DMS114 treated with DMSO at 0.1 percent for 48 hours (cell line): ENCODE measurements around the gene LMO3.

ENCODE experiments used
- DNase-seq: peaks from one replicate; lab custom pipeline; 2025; ENCODE audit not compliant: unreplicated experiment; lab: John Stamatoyannopoulos, UW

LMO3 gene

DNA sequence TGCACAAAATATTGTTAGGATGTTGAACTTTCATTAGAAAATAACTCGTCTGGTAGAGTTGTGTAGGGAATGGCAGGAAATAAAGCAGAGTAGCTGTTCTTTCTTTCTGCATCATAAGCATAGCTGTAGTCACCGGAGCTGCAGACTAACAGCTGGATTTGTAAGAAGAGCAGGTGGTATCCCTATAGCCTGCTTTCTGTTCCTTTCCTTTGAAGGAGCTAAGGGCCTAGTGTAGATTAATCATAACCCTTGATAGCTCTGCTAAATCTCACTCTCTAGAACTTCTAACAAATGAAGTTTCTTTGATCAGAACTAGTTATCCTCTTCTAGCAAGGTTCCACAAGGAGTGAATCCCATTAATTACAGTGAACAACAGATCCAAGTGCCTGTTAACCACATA, 3.5 kb downstream of the LMO3 start:
- no peak for DNase-seq

DNA sequence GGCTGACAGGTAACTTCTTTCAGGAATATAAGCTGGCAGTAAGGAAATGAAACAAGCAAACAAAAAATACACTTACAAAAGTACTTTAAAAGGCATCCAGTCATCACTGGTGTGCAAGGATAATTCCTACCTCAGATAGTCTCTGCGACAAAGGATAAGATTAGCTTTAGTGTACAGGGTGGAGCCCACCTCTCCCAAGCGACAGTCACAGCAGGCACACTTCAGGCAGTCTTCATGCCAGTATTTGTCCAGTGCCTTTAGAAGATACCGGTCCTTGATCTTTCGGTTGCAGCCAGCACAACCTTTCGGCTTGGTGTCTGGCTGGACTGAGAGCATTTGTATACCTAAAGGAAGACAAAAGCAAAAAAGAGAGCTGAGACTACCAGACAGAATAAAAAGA, 5.4 kb downstream of the LMO3 start:
- DNase-seq: no peak

DNA sequence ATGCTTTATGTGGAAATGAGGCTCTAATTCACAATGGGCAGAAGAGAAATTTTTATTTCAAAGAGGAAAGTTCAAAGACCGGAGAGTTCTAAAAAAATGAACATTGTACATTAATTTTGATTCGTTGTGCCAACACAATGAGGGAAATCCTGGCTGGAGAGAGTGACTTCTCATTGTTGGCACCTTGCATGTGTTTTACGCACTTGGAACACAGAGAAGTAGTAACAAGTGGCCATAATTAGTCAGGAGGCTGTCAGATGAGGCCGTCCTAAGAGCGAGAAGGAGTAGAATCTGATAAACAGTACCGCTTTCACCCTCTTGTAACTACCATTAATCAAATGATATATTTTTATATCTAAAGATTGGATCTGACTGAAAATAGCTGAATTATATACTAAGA, 6.9 kb downstream of the LMO3 start:
- no peak for DNase-seq

DNA sequence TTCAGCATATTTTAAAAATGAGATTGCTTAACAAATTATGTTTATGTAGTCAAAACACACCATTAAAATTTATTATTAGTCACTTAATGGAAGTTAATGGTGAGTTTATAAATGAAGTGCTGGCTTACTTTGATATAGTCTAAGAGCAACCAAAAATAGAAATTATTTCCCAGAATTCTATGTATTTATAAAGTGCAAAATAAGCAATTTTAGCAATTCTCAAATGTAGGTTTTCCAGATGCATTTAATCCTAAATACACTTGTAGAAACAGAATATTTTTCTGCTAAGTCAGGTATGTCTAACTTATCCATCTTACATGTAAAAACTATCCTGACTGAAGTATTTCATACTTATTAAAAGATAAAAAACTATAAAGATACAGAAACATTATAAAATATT, 11.2 kb downstream of the LMO3 start:
- no peak for DNase-seq

DNA sequence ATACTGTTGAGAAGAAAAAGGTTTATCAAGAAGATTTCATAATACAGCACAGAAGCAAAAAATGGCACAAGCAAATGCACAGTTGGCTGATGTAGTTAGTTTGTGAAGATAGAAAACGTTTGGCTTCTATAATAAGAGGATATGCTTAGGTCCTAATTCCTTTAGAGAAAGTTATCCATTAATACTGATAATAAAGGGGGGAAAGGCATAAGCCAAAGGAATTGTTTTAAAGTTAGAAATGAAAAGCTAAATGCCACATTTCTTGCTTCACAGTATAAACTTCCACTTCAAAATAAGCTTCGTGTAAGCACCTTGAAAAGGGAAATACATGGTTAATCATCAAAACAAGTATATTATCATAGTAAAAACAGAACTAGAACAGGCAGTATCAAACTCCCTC, 12.4 kb downstream of the LMO3 start:
- DNase-seq: no peak

DNA sequence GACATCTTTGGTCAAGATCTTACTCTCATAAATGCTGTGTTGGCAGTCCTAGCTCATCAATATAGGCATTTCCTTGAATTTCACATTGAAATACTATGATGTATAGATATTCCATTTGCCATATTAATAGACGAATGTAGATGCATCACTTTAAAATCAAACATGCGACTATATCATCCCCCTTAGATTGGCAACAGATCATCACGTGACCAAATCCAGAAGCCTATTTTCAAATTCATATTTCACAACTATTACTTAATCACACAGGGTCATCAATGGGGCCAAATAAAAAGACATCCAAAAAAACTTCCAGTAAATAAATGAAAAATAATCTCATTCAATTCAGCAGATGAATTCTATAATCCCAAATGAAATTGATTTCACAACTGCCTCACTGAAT, 15.3 kb downstream of the LMO3 start:
- DNase-seq: no peak

DNA sequence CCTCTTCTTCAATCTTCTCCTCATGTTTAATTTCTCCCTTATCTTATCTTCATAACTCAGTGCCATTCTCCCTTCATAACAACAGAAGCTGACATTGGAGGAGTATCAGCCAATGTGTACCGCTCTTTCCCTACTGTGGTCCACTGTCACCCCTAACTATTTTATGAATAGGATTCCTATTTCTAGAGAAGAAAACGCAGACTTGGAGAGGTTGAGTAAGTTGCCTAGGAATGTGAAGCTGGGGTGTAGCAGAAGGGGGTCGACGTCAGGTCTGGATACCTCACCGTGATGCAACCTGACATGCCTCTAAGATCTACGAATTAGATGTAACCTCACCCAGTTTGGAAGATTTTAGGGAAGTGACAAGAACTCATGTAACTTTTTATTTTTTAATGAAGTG, 17.1 kb downstream of the LMO3 start:
- no peak for DNase-seq

DNA sequence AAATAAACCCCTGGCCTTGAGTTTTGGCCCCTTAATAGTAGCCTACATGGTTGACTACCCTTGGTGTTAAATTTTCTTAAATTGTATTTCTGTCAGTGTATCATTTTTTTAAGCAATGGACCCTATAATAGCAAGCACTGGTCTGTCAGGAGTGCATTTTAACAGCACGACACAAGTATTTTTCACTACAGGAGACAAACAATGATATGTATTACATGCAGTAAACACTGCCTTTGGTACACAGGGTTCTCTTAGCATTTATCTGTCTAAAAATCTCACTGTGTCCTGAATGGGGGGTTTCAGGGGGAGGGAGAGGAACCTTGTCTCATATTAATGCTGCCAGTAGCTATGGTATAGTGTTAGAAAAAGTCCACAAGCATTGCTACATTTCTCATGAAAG, 18.4 kb downstream of the LMO3 start:
- DNase-seq: no peak

DNA sequence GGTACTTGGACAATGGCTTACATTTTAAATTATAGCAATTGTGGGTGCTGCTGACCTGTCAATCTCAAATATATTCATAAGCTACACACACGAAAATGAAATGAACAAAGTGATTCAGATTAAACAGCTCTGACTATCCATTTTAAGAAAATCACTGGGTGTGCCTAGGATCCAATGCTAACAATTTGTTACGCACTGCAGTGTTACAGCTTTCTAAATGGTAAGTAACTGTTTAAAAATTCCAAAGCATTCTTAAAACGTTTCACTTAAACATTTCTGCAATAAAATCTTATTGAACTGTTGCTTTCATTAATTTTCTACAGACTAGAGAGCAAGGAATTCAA, 18.9 kb downstream of the LMO3 start:
- DNase-seq: no peak

DNA sequence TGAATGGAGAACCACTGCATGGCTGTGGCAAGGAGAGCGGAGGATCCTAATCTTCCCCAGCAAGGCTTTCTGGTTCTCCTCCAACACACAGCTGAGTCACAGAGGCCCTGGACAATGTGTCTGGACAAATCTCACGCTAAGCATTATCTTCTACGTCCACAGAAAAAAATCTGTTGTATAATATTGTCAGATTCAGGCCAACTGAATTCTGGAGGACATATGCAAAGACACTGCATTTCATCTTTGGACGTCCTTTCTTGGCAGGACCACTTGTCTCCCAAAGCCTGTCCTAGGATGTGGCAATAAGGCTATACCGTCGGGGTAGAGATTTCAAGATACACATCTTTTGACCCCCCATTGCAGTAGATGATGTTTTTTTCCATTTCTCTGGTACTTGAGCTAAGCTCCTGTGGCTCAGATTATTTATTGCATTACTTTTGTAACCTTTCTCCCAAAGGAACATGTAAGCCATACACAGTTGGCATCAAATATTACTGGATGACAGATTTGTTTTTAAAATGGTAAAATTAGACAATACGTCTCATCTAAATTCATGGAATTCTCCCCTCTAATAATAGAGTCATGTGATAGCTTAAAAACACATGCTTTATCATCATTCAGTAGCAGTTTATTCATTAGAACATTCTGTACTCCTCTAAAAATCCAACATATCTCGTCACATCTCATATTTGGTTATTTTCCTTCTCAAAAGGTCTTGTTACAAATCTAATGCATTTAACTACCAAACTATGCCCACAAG, 19.4 kb downstream of the LMO3 start:
- no peak for DNase-seq

DNA sequence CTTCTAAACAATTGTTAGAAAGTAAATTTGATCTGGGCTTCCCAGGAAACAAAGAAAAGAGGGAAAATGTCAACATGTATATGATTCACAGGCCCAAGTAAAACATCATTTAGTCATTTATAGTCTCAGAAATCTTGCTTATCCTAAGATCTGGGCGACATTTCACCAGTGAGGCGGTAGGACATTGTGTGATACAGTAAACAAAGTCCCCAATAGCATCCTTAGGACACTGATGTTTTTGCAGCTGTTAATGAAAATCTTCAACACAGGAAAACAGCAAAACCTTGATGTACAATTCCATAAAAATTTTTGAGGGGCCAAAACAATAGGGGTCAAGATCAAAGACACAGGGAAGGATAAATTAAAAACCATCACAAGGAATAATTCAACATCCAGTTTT, 20.2 kb downstream of the LMO3 start:
- DNase-seq: no peak

DNA sequence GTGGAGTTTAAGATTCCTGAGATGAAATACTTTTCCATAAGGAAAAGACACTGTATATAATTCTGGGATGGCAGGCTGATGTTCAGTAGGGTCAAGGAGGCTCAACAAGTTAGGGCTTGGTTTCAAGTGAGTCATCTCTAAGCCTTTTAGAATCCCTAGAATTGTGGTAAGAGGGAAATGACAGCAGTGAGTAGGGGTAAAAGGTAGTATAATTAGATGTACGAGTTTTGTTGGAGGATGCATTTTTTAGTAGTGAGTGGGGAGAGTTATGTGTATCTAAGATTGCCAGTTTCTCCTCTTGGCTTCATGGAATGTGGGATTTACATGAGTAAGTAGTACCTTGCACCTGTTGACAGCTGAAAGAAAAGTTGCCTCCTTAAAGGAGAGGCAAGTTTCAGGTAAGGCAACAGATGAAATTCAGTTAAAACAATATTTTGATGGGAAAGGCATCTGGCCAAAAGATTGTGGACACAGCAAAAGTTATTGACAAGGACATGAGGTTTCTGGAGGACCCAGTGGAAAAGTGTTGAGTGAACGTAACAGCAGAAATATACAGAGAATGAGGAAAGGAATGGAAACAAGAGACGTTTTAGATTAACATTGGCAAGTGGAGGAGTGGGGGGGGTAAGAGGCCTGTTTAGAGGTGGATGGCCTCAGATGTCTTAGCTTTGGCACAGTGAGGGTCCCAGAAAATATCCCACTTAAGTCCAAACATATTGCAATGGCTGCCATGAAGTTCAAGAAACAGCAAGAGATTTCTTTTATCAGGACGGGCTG, 21.8 kb downstream of the LMO3 start:
- DNase-seq: no peak

DNA sequence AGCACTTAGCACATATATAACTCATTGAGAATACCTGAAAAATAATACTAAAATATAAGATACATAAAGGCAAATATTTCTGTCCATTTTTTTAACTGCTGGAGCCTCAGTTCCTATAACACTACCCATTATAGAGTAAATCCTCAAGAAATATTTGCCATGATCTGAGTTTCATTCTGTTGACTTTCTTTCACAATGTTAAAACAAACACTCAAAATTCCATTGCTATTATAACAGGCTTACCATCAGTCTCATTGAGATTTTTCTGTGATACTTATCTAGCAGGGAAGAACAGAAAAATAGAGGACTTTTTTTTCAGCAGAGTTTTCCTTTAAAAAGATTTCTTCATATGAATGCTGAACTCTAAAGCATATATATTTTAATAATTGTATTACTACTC, 24.5 kb downstream of the LMO3 start:
- DNase-seq: no peak

DNA sequence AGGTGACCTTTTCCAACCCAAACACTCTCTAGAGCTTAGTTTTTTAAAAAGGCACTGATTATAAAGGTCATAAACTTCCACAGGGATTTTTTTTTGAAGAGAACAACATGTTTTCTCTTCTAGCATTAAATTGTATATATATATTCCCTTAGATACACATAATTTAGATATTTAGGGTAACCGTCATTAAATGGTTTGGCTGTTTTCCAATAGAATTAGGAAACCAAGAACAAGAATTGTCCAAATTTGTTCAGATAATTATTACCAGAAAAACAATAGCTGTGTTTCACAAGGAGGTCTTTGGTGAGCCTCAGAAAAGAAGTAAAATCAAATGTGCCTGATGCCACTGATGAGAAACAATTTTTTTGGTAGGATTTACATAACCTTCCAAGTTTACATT, 26.9 kb downstream of the LMO3 start:
- DNase-seq: no peak

DNA sequence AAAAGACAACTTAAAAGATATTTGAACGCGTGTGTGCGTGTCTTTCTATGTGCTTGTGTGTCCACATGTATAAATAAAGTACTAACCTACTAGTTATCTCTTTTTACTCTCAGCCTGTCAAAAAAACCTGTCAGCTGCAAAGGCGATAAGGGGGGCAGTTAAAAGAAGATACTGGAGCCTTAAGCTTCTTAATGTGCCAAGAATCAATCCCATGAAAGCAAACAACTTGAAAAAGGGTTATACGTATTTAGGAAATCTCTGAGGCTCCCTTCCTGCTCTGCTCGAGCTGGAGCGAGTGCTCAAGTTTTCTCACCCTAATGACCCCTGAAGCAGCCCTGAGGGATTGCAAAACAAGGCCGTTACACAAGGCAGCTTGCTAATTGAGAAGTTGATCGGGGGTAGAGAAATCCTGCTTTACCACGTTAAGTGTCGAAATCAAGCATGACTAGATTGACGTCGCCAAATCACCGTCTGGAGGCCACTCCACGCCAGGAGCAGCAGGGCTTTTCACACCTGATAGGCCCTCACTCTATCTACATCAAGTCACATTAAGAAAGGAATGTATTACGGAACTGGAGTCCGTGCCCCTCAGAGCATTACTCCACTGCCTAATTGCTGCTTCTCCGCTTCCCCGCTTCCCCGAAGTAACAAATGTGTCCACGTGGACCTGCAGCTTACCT, 32.4 kb downstream of the LMO3 start:
- DNase-seq: no peak

DNA sequence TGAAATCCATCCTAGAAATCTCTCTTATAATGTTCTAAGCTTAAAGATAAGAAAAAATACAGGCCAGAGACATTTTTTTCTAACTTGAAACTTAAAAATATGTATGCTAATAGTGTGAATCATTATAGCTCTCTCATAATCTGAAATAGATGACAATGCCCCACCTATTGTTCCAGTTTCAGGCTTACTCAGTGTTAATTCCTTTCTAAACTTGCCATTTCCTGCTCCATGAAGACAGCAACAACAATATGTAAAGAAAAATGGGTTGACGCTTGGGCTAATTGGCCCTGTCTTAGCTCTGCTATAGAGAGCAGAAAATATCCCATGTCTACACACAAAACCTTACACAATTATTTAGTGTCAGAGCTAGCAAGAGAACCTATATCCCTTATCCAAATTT, 37.1 kb downstream of the LMO3 start:
- DNase-seq: no peak

DNA sequence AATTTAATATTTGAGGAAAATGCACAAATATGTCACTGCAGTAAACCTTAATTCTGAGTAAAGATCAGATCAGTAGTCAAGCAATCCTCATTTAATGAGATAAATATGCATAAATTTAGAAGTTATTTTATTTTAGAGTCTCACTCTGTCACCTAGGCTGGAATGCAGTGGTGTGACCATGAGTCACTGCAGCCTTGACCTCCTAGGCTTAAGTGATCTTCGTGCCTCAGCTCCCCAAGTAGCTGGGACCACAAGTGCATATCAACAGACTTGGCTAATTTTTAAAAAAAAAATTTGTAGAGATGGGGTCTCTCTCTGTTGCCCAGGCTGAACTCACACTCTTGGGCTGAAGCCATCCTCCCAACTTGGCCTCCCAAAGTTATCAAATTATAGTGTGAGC, 41.3 kb downstream of the LMO3 start:
- no peak for DNase-seq

DNA sequence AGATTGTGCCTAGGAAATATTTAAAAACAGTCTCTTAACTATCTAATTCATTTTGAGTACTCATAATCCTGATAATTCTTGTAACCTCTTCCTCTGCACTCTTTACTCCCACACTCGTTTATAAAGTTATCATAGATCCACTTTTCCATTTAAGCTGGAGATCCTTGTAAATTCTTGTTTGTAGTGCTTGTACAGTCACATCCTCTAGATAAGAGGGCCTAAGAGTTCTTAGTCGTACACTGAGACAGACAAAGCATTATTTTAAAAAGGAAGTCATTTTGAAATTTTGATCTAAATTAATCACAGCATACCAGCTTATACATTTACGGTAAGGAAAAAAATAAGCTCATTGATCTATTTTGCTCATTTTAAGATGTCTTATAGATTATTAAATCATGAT, 42.5 kb downstream of the LMO3 start:
- DNase-seq: no peak

DNA sequence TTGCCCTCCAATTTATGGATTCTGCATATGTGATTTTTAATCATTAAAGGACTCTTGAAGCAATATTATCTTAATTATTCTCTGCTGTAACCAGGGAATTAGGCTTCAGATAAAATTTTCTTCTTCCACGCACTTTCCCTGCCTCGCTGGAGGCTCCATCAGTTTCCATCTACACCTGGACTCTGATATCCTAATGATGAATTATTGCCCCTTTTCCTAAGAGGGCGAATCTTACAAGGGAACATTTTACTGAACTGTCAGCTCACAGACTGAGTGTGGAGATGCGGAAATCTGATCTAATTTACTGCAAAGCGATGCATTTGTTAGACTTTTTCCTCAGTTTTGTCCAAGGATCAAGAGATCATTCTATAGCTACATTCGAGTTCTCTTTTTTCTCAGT, 43.0 kb downstream of the LMO3 start:
- no peak for DNase-seq

DNA sequence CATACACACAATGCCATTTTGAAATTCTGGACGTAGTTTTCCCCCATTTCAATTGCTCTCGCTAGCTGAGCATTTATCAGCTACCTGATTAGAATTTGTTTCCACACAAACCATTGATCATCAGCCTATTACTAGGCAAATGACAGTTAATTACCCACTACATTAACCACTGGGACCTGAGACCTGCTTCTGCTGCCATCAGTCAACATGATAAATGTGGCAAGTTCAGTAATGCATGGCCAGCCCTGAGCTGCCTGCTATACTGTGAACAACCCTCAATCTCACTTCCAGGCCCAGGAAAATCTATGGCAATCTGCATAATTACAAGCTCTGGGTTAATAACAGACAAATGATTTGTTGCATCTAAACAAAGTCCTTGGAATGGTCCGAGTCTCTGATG, 43.5 kb downstream of the LMO3 start:
- no peak for DNase-seq

DNA sequence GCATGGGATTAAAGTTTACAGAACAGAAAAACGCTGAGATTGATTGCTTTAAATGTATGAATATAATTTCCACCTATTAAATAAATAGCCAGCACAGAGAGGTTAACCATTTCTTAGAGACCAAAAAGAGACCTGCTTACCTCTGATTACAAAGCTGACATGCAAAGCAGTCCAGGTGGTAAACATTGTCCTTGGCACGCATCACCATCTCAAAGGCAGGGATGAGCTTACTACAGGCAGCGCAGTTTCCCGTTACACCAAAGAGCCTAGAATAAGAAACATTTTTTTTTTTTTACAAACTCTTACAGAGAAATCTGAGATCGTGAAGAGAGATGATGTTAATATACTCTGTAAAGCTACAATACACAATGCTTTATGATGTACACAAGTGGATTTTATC, 45.7 kb downstream of the LMO3 start:
- DNase-seq: no peak

DNA sequence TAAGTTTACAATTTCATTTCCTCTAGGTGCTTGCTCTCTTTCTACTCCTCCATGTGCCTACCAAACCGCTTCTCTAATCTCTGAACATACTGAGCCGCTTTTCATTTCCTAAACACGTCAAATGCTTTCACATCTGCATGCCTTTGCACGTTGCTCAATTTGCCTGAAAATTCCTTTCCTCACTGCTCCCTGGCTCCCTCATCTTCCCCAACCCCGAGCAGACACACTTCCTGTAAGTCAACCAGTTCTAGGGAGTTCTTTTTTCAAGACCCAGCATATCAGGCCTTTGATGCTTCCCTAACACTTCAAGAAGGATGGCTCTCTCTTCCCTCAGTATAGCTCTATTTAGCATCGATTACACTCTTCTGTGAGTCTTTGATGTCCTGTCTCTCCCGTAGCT, 50.3 kb downstream of the LMO3 start:
- no peak for DNase-seq
